Lung (tissue), 12 donors: Measurements from ENCODE around the gene B4GALT2. TPM values are rescaled to one million over a fixed set of nuclear protein-coding genes. Genes with fewer than 3 reads are reported as not detected.

Experiments
- ATAC-seq: fragments of 200-7000 bp; cut with Tn5 transposase; one replicate; pipeline ENCODE4 v1.9.1; 2020; ENCODE audit warnings: moderate number of reproducible peaks; ENCODE audit not compliant: insufficient read depth, low FRiP score
- DNase-seq, 3 donors: peaks; one replicate each; pipeline ENCODE4 v3.0.0-alpha.2; 2013 to 2017
- H3K27ac ChIP-seq, 2 donors: one replicate each; pipeline ENCODE4 v1.5.1; 2013; ENCODE audit warnings: mild to moderate bottlenecking in 2 of 2, moderate library complexity in 2 of 2, control low read depth in 1 of 2, inconsistent platforms in 1 of 2, low read depth in 1 of 2, low read length in 1 of 2
- H3K27me3 ChIP-seq, 3 donors: one replicate each; pipeline ENCODE4 v1.5.1; 2013; ENCODE audit warnings: low read length in 2 of 3; ENCODE audit not compliant: control insufficient read depth in 3 of 3, insufficient read depth in 3 of 3
- H3K36me3 ChIP-seq, 4 donors: one replicate each; pipeline ENCODE4 v1.5.1; 2013; ENCODE audit warnings: low read length in 4 of 4, mild to moderate bottlenecking in 1 of 4, moderate library complexity in 1 of 4; ENCODE audit not compliant: control insufficient read depth in 4 of 4, insufficient read depth in 4 of 4
- H3K4me1 ChIP-seq, 5 donors: one replicate each; pipeline ENCODE4 v1.5.1; 2013; ENCODE audit warnings: low read length in 5 of 5, mild to moderate bottlenecking in 2 of 5, moderate library complexity in 1 of 5; ENCODE audit not compliant: control insufficient read depth in 5 of 5, insufficient read depth in 5 of 5
- H3K4me3 ChIP-seq: one replicate; pipeline ENCODE4 v1.5.1; 2013; ENCODE audit warnings: mild to moderate bottlenecking, control low read depth, moderate library complexity
- H3K9ac ChIP-seq, 2 donors: one replicate each; pipeline ENCODE4 v1.5.1; 2013; ENCODE audit warnings: low read length in 2 of 2, control low read depth in 1 of 2; ENCODE audit not compliant: insufficient read depth in 1 of 2
- H3K9me3 ChIP-seq, 4 donors: one replicate each; pipeline ENCODE4 v1.5.1; 2013; ENCODE audit warnings: low read length in 3 of 4, mild to moderate bottlenecking in 1 of 4, moderate library complexity in 1 of 4; ENCODE audit not compliant: control insufficient read depth in 4 of 4, insufficient read depth in 3 of 4
- WGBS, 2 donors: extraction: QIAGEN DNeasy Blood & Tissue Kit; methylation state at CpG; one replicate each; pipeline ENCODE4 v1.1.7; 2013; 5-methylcytosine and 5-hydroxymethylcytosine counted together
- polyA plus RNA-seq, 2 donors: library from polyadenylated mRNA; stranded (reverse); fragments of 200-250 nt; gene quantifications; one replicate each; pipeline ENCODE4 v1.2.1, GENCODE V29; 2013
- total RNA-seq, 2 donors: library from RNA; depleted of rRNA in 1 of 2; stranded (reverse); fragments of >200 nt in 1 of 2; gene quantifications; one replicate each; pipeline ENCODE4 v1.2.1, GENCODE V29; 2014 to 2021
- TF ChIP-seq, protein P1 (sequence below): IDR thresholded peaks from 2 replicates; pipeline ENCODE4 v1.5.1; 2012; ENCODE audit warnings: mild to moderate bottlenecking; ENCODE audit errors: control extremely low read depth, extremely low read depth
- donor health status: control.
- donor health status: control.
- donor health status: Bipolar disorder and iron deficiency.
- donor health status: healthy.
- donor health status: DM: yes; HTN: yes; CAD: no.

Gene B4GALT2
- total and polyA plus RNA-seq, 4 donors = 13.6 to 40.9 (median 30.5) TPM

DNA sequence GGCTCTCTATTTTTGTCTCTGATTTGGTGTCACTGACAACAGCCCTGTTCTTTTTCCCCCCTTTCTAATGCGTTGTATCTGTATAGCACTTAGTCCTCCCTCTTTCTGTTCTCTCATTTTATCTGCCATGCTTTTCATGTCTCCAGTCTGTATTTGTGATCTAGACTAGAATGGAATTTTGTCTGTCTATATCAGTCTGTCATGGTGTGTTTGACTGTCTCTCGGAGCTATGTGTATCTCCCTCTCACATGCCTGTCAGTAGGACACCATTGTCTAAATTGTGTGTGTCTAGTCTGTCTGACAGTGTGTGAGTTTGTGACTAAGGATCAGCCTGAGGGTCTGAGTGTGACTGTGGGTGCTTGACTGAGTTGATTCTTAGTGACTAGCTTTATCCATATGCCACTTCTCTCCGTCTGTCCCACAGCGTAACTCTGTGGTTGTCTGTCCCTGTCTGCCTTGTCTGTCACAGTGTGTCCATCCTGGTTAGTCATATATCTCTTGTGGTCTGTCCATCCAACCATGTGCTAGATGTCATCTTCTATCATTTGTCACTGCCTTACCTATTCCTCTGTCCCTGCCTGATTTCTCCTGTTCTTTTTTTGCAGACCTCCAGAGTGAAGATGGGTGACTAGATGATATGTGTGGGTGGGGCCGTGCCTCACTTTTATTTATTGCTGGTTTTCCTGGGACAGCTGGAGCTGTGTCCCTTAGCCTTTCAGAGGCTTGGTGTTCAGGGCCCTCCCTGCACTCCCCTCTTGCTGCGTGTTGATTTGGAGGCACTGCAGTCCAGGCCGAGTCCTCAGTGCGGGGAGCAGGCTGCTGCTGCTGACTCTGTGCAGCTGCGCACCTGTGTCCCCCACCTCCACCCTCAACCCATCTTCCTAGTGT, 1.4 kb upstream of the B4GALT2 start:
- H3K4me1 ChIP-seq = peaks cover 0 to 37% (median 19%) of the 10 kb centered on the region in 5 donors
- H3K9me3 ChIP-seq = no peaks in the 10 kb centered on the region
- no peak overlapping the region for H3K9ac ChIP-seq
- H3K27me3 ChIP-seq = no peaks in the 10 kb centered on the region
- H3K36me3 ChIP-seq = peaks cover 0 to 16% (median 13%) of the 10 kb centered on the region in 4 donors
- no peak overlapping the region for H3K27ac ChIP-seq
- 83 to 86% methylated on average over 9 of the region's 9 CpGs for WGBS, 2 donors
- no peak overlapping the region for H3K4me3 ChIP-seq
- DNase-seq = no peak
- TF ChIP-seq, protein P1, sequence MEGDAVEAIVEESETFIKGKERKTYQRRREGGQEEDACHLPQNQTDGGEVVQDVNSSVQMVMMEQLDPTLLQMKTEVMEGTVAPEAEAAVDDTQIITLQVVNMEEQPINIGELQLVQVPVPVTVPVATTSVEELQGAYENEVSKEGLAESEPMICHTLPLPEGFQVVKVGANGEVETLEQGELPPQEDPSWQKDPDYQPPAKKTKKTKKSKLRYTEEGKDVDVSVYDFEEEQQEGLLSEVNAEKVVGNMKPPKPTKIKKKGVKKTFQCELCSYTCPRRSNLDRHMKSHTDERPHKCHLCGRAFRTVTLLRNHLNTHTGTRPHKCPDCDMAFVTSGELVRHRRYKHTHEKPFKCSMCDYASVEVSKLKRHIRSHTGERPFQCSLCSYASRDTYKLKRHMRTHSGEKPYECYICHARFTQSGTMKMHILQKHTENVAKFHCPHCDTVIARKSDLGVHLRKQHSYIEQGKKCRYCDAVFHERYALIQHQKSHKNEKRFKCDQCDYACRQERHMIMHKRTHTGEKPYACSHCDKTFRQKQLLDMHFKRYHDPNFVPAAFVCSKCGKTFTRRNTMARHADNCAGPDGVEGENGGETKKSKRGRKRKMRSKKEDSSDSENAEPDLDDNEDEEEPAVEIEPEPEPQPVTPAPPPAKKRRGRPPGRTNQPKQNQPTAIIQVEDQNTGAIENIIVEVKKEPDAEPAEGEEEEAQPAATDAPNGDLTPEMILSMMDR = no peak
- ATAC-seq = no peak

DNA sequence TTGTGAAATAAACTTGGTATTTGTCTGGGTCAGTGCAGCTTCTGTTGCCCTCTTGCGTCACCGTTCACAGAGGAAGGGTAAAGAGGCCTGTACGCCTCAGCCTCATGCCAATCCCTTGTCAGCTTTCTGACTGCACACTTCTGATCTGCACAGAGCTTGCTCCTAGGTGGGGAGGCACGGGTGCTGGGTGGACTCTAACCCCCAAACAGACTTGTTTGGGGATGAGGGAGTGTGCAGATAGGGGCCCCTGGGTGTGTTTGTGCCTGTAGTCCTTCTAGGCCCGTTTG, 803 bp upstream of the B4GALT2 start:
- TF ChIP-seq, protein P1 = no peak
- ATAC-seq = no peak
- H3K4me3 ChIP-seq = no peak overlapping the region

GRCh38 chr1:43979261-43979527, 184 bp downstream of the B4GALT2 start:
- TF ChIP-seq, protein P1 = no peak
- WGBS, 2 donors = 0% methylated on average over 3 to 45 of the region's 45 CpGs
- peak overlapping the region; percentile 42 for H3K4me3 ChIP-seq
- no peaks in the 10 kb centered on the region for H3K9me3 ChIP-seq
- DNase-seq (no peak), ATAC-seq (no peak)
- H3K27me3 ChIP-seq = no peaks in the 10 kb centered on the region
- peaks cover 0 to 17% (median 13%) of the 10 kb centered on the region in 4 donors for H3K36me3 ChIP-seq
- peaks cover 0 to 33% (median 19%) of the 10 kb centered on the region in 5 donors for H3K4me1 ChIP-seq
- H3K27ac ChIP-seq = peak overlapping the region in 1 of 2 donors; percentile 59
- H3K9ac ChIP-seq = no peak overlapping the region

More for the DNA sequence above, 803 bp upstream of the B4GALT2 start:
- H3K27ac ChIP-seq = no peak overlapping the region
- H3K9me3 ChIP-seq = no peaks in the 10 kb centered on the region
- H3K36me3 ChIP-seq = peaks cover 0 to 17% (median 13%) of the 10 kb centered on the region in 4 donors
- WGBS, 2 donors = 53 to 68% methylated on average over 5 of the region's 5 CpGs
- no peak for DNase-seq
- no peak overlapping the region for H3K9ac ChIP-seq
- H3K27me3 ChIP-seq = no peaks in the 10 kb centered on the region
- peaks cover 0 to 37% (median 19%) of the 10 kb centered on the region in 5 donors for H3K4me1 ChIP-seq
